Cardiac fibroblast (primary cell): ENCODE data around the gene AOX1.

Source experiments
- DNase-seq, 2 donors: peaks; one replicate each; pipeline versions ENCODE4 v3.0.0 to v3.0.0-alpha.2; 2010; ENCODE audit warnings: low read depth in 2 of 2
- H3K4me3 ChIP-seq, 2 donors: replicated peaks in 1 of 2; 1 replicate in 1 of 2; 2 replicates in 1 of 2; pipeline ENCODE4 v1.5.1; 2011; ENCODE audit warnings: low read depth in 2 of 2, low read length in 2 of 2, mild to moderate bottlenecking in 2 of 2, moderate library complexity in 1 of 2
- TF ChIP-seq, protein P1 (sequence below): IDR thresholded peaks from one replicate; pipeline ENCODE4 v1.5.1; 2011; ENCODE audit warnings: low read depth, mild to moderate bottlenecking, low read length, inconsistent platforms

The AOX1 gene

DNA sequence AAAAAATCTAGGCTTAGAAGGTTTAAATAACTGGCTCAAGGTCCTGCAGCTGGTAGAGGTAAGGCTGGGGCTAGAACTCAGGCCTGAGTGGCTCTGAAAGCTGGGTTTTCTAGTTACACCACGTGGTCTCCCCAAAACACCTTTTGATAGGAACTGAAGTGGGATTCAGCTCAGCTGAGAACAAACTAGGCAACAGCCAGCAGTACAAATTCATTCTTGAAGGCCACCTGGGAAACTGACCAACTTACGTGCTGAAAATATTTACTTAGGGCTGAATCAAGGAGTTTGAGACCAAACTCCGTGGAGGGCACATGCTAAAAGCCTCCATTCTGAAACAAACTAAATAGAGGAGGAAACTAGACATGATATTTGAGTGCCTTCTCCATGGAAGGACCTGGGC is 67.2 kb downstream of the AOX1 start:
- no peak overlapping the region for H3K4me3 ChIP-seq
- TF ChIP-seq, protein P1, sequence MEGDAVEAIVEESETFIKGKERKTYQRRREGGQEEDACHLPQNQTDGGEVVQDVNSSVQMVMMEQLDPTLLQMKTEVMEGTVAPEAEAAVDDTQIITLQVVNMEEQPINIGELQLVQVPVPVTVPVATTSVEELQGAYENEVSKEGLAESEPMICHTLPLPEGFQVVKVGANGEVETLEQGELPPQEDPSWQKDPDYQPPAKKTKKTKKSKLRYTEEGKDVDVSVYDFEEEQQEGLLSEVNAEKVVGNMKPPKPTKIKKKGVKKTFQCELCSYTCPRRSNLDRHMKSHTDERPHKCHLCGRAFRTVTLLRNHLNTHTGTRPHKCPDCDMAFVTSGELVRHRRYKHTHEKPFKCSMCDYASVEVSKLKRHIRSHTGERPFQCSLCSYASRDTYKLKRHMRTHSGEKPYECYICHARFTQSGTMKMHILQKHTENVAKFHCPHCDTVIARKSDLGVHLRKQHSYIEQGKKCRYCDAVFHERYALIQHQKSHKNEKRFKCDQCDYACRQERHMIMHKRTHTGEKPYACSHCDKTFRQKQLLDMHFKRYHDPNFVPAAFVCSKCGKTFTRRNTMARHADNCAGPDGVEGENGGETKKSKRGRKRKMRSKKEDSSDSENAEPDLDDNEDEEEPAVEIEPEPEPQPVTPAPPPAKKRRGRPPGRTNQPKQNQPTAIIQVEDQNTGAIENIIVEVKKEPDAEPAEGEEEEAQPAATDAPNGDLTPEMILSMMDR: no peak
- DNase-seq: no peak

DNA sequence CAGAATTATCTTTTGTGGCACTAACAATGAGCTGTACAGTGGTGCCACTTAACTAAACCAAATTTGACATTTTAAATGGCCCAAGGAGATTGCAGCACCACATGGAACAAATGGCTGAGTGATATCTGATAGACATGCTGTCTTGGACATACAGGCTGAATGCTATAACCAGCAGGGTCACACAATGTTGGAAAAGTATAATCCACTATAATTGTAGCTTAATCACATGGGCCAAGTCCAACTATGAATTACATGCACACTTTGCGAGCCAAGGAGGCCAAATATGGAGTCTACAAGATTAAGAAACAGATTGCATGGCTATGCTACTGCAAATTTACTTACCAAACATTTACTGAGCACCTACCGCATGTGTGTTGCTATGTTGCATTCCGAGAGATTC is 69.0 kb downstream of the AOX1 start:
- no peak for DNase-seq
- no peak overlapping the region for H3K4me3 ChIP-seq
- TF ChIP-seq, protein P1: no peak

DNA sequence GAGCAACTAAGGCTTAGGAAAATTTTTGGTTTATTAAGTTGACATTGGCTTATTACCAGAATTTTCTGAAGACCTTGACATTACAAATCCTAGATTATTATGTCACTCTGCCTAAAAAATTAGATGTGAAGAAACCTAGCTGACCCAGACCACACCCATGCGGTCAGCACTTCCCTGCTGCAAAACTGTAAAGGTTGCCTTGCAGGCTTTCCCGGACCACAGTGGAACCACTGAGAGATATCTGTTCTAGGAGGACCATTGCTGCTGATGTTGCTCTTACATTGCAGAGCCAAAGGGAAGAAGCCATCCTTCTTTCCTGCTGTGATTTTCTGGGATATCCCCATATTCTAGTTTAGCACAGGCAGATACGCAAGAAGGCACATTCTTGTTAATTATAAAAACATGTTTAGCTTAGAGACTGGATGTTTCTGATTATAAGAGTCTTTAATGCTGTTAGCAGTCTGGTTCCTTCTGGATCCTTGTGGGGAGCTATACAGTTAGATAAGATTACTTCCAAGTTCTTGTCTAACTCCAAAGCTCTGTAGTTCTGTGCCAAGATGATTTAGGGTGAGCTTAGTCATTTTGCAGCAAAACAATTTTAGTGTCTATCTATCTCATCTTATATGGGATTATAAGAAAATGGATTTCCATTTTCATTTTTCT is 70.2 kb downstream of the AOX1 start:
- H3K4me3 ChIP-seq: no peak overlapping the region
- TF ChIP-seq, protein P1: no peak
- peak; percentile 11 to 59 for DNase-seq

DNA sequence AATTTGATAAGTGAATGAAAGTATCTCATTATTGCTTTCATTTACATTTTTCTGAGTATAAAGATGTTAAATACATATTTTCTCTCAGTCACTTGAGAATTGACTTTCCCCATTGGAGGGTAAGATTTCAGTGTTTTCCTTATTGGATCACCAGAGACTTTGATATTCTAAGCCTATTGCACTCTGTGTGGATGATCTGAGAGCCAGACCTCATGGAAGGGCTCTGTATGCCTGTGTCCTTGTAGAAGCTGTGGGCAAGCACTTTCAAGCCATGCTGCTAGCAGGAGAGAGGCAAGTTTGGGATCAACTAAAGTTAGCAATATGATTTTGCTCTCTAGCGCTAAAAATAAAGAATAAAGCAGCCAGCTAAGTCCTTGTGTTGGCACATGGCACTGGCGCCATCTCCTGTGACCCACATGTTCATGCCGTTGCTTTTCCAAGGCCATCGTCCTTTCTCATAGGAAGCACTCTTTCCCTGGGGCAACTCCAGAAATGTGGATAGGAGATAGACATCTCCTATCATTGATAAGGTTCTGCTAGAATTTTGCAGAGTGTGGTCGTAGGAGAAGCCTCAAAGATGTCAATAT is 72.6 kb downstream of the AOX1 start:
- TF ChIP-seq, protein P1: no peak
- no peak overlapping the region for H3K4me3 ChIP-seq
- DNase-seq: no peak

DNA sequence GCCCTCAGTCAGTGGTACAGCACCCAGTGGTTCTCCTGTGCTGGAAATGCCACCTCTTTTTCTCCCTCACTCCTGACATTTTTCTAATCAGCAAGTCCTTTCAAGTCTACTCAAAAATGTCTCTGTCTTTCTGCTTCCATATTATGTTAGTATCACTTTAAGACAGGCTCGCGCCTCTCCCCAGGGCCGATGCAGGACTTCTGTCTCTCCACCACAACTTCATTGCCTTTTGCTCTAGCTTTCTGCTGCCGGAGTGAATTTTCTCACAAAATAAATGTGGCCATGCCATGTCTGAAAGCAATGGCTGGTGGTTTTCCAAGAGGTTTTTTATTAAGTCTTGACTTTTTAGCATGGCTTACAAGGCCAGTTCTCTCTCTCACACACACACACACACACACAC is 73.6 kb downstream of the AOX1 start:
- no peak overlapping the region for H3K4me3 ChIP-seq
- DNase-seq: no peak
- TF ChIP-seq, protein P1: no peak

DNA sequence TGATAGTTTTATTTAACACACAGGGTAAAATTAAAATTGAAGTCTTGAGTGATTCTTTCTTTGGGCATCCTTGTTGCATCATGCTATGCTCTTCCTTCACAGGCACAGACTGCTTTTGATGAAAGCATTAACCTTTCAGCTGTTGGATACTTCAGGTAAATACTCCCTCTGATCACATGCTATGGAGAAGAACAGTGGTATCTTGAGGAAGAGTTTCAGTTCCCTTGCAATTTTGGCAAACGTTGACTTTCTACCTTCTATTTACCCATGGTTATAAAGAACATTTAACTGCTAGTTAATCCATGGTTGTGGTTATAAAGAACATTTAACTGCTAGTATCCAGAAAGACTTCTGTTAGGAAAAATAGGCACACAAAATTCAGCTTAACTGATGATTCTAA is 75.7 kb downstream of the AOX1 start:
- no peak overlapping the region for H3K4me3 ChIP-seq
- TF ChIP-seq, protein P1: no peak
- DNase-seq: no peak
